ENCODE data around the gene COL27A1.

- TF ChIP-seq CTCF (IDR thresholded peaks at IDR 0.05; ENCODE audit: borderline replicate concordance, extremely low read depth, low read length, poor library complexity, severe bottlenecking), result no peak
- TF ChIP-seq EZH2 (IDR thresholded peaks at IDR 0.05; ENCODE audit: borderline replicate concordance, low read depth, low read length, severe bottlenecking), result no peak
Measured at GRCh38 chr9:114303571-114303970, 148.2 kb downstream of the COL27A1 start.
